Panc1 (cell line): ENCODE data around the gene LUZP4.

ENCODE experiments used
- POLR2AphosphoS5 ChIP-seq: IDR thresholded peaks from 2 replicates; pipeline ENCODE4 v1.6.1; 2012; ENCODE audit warnings: mild to moderate bottlenecking, low read depth, low read length, moderate library complexity
- TF ChIP-seq, protein P1 (sequence below): fragments of 450-650 bp; IDR thresholded peaks from 2 replicates; pipeline ENCODE4 v1.5.1; 2017; ENCODE audit warnings: mild to moderate bottlenecking
- TF ChIP-seq, protein P2 (sequence below), 2 experiments: IDR thresholded peaks; 2 replicates each; pipeline ENCODE4 v1.6.1; 2011 to 2012; ENCODE audit warnings: low read depth in 2 of 2, control low read depth in 1 of 2, low read length in 1 of 2, mild to moderate bottlenecking in 1 of 2, moderate library complexity in 1 of 2; ENCODE audit not compliant: insufficient read depth in 1 of 2

DNA sequence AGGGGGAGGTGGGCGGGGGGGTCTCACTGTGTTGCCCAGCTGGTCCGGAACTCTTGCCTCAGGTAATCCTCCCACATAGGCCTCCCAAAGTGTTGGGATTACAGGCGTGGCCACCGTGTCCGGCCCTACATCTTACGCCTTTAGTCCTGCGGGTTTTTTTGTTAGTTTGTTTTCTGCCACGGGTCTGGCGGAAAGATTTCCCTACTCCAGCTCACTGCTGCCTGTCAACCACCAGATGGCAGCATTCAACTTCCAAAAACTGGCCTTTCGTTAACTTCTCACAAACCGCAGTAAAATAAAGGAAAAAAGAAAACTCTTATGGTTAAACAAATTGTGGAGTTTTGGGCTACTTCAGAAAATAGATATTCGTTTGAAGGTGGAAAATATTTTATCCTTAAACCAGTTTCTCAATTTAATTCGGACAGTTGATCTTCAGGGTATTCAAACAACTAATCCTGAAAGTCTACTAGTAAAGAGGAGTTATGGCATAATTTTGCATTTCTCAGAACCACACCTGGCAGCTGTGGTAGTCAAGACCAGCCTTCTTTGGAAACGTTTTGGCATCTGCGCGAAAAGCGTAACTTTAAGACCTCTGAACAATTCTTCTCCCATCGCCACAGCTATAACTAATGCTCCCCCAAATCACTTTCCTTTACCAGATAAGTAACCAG, 41.1 kb downstream of the LUZP4 start:
- TF ChIP-seq, protein P1, sequence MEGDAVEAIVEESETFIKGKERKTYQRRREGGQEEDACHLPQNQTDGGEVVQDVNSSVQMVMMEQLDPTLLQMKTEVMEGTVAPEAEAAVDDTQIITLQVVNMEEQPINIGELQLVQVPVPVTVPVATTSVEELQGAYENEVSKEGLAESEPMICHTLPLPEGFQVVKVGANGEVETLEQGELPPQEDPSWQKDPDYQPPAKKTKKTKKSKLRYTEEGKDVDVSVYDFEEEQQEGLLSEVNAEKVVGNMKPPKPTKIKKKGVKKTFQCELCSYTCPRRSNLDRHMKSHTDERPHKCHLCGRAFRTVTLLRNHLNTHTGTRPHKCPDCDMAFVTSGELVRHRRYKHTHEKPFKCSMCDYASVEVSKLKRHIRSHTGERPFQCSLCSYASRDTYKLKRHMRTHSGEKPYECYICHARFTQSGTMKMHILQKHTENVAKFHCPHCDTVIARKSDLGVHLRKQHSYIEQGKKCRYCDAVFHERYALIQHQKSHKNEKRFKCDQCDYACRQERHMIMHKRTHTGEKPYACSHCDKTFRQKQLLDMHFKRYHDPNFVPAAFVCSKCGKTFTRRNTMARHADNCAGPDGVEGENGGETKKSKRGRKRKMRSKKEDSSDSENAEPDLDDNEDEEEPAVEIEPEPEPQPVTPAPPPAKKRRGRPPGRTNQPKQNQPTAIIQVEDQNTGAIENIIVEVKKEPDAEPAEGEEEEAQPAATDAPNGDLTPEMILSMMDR, result peak; percentile 78
- TF ChIP-seq, protein P2, sequence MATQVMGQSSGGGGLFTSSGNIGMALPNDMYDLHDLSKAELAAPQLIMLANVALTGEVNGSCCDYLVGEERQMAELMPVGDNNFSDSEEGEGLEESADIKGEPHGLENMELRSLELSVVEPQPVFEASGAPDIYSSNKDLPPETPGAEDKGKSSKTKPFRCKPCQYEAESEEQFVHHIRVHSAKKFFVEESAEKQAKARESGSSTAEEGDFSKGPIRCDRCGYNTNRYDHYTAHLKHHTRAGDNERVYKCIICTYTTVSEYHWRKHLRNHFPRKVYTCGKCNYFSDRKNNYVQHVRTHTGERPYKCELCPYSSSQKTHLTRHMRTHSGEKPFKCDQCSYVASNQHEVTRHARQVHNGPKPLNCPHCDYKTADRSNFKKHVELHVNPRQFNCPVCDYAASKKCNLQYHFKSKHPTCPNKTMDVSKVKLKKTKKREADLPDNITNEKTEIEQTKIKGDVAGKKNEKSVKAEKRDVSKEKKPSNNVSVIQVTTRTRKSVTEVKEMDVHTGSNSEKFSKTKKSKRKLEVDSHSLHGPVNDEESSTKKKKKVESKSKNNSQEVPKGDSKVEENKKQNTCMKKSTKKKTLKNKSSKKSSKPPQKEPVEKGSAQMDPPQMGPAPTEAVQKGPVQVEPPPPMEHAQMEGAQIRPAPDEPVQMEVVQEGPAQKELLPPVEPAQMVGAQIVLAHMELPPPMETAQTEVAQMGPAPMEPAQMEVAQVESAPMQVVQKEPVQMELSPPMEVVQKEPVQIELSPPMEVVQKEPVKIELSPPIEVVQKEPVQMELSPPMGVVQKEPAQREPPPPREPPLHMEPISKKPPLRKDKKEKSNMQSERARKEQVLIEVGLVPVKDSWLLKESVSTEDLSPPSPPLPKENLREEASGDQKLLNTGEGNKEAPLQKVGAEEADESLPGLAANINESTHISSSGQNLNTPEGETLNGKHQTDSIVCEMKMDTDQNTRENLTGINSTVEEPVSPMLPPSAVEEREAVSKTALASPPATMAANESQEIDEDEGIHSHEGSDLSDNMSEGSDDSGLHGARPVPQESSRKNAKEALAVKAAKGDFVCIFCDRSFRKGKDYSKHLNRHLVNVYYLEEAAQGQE (IDR thresholded peaks at IDR 0.05; ENCODE audit: insufficient read depth in 1 of 2, low read depth in 2 of 2, low read length in 1 of 2), result no peak
- TF ChIP-seq POLR2AphosphoS5, result no peak
